ENCODE measurements around the gene PCDHGC5. TPM values are rescaled to one million over a fixed set of nuclear protein-coding genes. Genes with fewer than 3 reads are reported as not detected.

The PCDHGC5 gene
- total RNA-seq, 1 donor: 2.6 TPM

GRCh38 chr5:141476132-141476911 lies 12.6 kb upstream of the PCDHGC5 start:
- peak overlapping the region; percentile 88 for H3K4me3 ChIP-seq (ENCODE audit: low read depth, low read length)
- TF ChIP-seq, protein P1, sequence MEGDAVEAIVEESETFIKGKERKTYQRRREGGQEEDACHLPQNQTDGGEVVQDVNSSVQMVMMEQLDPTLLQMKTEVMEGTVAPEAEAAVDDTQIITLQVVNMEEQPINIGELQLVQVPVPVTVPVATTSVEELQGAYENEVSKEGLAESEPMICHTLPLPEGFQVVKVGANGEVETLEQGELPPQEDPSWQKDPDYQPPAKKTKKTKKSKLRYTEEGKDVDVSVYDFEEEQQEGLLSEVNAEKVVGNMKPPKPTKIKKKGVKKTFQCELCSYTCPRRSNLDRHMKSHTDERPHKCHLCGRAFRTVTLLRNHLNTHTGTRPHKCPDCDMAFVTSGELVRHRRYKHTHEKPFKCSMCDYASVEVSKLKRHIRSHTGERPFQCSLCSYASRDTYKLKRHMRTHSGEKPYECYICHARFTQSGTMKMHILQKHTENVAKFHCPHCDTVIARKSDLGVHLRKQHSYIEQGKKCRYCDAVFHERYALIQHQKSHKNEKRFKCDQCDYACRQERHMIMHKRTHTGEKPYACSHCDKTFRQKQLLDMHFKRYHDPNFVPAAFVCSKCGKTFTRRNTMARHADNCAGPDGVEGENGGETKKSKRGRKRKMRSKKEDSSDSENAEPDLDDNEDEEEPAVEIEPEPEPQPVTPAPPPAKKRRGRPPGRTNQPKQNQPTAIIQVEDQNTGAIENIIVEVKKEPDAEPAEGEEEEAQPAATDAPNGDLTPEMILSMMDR (IDR thresholded peaks at IDR 0.05; ENCODE audit: insufficient read depth, low read depth, low read length): no peak
- peak; percentile 84 for DNase-seq (ENCODE audit: low read depth)

GRCh38 chr5:141477044-141477575 lies 11.8 kb upstream of the PCDHGC5 start:
- DNase-seq (ENCODE audit: low read depth): no peak
- TF ChIP-seq, protein P1 (IDR thresholded peaks at IDR 0.05; ENCODE audit: insufficient read depth, low read depth, low read length): no peak
- H3K4me3 ChIP-seq (ENCODE audit: low read depth, low read length): peak overlapping the region; percentile 88

DNA sequence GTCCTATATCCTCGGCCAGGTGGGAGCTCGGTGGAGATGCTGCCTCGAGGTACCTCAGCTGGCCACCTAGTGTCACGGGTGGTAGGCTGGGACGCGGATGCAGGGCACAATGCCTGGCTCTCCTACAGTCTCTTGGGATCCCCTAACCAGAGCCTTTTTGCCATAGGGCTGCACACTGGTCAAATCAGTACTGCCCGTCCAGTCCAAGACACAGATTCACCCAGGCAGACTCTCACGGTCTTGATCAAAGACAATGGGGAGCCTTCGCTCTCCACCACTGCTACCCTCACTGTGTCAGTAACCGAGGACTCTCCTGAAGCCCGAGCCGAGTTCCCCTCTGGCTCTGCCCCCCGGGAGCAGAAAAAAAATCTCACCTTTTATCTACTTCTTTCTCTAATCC lies 11.1 kb upstream of the PCDHGC5 start:
- no peak for DNase-seq (ENCODE audit: low read depth)
- TF ChIP-seq, protein P1 (IDR thresholded peaks at IDR 0.05; ENCODE audit: insufficient read depth, low read depth, low read length): no peak
- peak overlapping the region; percentile 88 for H3K4me3 ChIP-seq (ENCODE audit: low read depth, low read length)

- DNase-seq (ENCODE audit: low read depth): no peak
- peak overlapping the region; percentile 88 for H3K4me3 ChIP-seq (ENCODE audit: low read depth, low read length)
- TF ChIP-seq, protein P1 (IDR thresholded peaks at IDR 0.05; ENCODE audit: insufficient read depth, low read depth, low read length): peak; percentile 14
Measured at GRCh38 chr5:141478321-141478945, 10.4 kb upstream of the PCDHGC5 start.

DNA sequence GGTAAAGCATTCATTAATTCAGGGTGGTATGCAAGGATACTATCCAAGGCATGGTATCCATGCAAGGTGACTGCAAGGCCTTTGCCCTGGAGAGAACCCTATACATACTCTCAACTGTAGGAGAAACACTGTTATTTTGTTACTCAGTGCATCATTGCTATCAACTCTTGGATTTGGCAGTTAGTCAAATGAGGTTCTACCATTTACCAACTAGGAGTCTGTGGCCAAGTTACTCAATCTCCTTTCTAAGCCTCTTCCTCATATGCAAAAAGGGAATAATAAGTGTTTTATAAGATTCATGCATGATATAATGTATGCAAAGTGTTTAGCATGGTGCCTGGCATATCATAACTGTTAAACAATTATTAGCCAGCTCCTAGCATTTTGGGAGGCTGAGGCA lies 9.1 kb upstream of the PCDHGC5 start:
- TF ChIP-seq, protein P1 (IDR thresholded peaks at IDR 0.05; ENCODE audit: insufficient read depth, low read depth, low read length): no peak
- DNase-seq (ENCODE audit: low read depth): no peak
- H3K4me3 ChIP-seq (ENCODE audit: low read depth, low read length): no peak overlapping the region

DNA sequence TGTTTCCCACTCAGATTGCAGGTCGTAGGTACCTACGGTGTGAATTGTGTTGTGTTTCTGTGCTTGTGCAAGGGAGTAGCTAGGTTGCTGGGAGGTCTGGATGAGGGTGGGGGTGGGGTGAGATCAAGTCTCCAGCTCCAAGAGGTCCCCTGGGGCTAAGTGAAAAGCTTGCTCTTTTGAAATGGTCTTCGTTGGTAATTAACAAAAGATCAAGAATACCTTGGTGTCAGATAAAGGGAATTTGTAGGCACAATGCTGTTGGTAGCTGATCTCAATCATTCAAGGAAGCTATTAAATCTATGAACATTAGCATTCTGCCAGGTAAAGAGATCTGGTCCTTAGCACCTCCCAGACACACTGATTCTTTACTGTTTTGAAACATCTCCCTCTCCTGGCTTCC lies 5.0 kb upstream of the PCDHGC5 start:
- DNase-seq (ENCODE audit: low read depth): no peak
- TF ChIP-seq, protein P1 (IDR thresholded peaks at IDR 0.05; ENCODE audit: insufficient read depth, low read depth, low read length): no peak
- no peak overlapping the region for H3K4me3 ChIP-seq (ENCODE audit: low read depth, low read length)

Data from fibroblast of villous mesenchyme (primary cell).